ENCODE data around the gene CHRNE.
"Not testable (repeated sequence)": the region's sequence is repeated elsewhere in the genome, so short reads cannot be mapped to it uniquely, and the experiment has no call there.

DNA sequence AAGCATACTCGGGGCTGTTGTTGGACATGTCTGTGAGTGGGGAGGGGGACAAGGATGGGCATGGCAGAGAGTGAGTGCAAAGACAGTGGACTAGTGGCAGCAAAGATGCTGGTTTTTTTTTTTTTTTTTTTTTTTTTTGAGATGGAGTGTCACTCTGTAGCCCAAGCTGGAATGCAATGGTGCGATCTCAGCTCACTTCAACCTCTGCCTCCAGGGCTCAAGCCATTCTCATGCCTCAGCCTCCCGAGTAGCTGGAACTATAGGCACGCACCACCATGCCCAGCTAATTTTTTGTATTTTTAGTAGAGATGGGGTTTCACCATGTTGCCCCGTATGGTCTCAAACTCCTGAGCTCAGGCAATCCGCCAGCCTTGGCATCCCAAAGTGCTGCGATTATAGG lies 45.6 kb downstream of the CHRNE start:
- TF ChIP-seq, protein P1, sequence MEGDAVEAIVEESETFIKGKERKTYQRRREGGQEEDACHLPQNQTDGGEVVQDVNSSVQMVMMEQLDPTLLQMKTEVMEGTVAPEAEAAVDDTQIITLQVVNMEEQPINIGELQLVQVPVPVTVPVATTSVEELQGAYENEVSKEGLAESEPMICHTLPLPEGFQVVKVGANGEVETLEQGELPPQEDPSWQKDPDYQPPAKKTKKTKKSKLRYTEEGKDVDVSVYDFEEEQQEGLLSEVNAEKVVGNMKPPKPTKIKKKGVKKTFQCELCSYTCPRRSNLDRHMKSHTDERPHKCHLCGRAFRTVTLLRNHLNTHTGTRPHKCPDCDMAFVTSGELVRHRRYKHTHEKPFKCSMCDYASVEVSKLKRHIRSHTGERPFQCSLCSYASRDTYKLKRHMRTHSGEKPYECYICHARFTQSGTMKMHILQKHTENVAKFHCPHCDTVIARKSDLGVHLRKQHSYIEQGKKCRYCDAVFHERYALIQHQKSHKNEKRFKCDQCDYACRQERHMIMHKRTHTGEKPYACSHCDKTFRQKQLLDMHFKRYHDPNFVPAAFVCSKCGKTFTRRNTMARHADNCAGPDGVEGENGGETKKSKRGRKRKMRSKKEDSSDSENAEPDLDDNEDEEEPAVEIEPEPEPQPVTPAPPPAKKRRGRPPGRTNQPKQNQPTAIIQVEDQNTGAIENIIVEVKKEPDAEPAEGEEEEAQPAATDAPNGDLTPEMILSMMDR (IDR thresholded peaks at IDR 0.05): not testable (repeated sequence)
- not testable (repeated sequence) for TF ChIP-seq ZFX (IDR thresholded peaks at IDR 0.05; ENCODE audit: borderline replicate concordance)
